A549 (cell line): ENCODE measurements around the gene CDH5. TPM values are rescaled to one million over a fixed set of nuclear protein-coding genes. Genes with fewer than 3 reads are reported as not detected.

Experiments
- ATAC-seq, 2 experiments: fragments of 200-7000 bp in 1 of 2; fragments of >200 bp in 1 of 2; cut with Nextera tagmentation in 1 of 2; cut with Tn5 transposase in 1 of 2; 3 replicates each; pipeline versions ENCODE4 v1.8.0 to v1.9.1; 2018 to 2020; ENCODE audit warnings: mild to moderate bottlenecking in 1 of 2, moderate library complexity in 1 of 2
- CTCF ChIA-PET: fragments of 300-600 bp; sonication (Branson Sonifier 250); formaldehyde crosslinking; extraction: SDS; loops from one replicate; lab custom pipeline; 2021; ENCODE audit warnings: antibody characterized with exemption, inconsistent platforms; lab: Yijun Ruan, JAX
- POLR2A ChIA-PET: fragments of 350-600 bp; formaldehyde crosslinking; extraction: SDS; loops from one replicate; lab custom pipeline; 2021; ENCODE audit warnings: antibody characterized with exemption, inconsistent platforms; lab: Yijun Ruan, JAX
- DNase-seq, 2 experiments: peaks; one replicate each; pipeline versions ENCODE4 v3.0.0 to v3.0.0-alpha.2; 2011 to 2016; ENCODE audit warnings: low read depth in 1 of 2, low spot score in 1 of 2
- FAIRE-seq: peaks from 2 replicates; lab custom pipeline; 2011; peaks lifted over from hg19 to GRCh38; lab: Jason Lieb, UNC
- H3K27ac ChIP-seq, 2 experiments: fragments of >200 bp; sonication (Bioruptor Twin); formaldehyde crosslinking; 3 replicates each; pipeline ENCODE4 v1.5.1; 2016 to 2017
- H3K4me1 ChIP-seq: fragments of >200 bp; sonication (Bioruptor Twin); formaldehyde crosslinking; 3 replicates; pipeline ENCODE4 v1.6.1; 2016
- H3K4me2 ChIP-seq: fragments of >200 bp; sonication (Bioruptor Twin); formaldehyde crosslinking; 3 replicates; pipeline ENCODE4 v1.6.1; 2016
- H3K4me3 ChIP-seq: fragments of >200 bp; sonication (Bioruptor Twin); formaldehyde crosslinking; 3 replicates; pipeline ENCODE4 v1.5.1; 2016
- H3K9me3 ChIP-seq: fragments of >200 bp; sonication (Bioruptor Twin); formaldehyde crosslinking; 3 replicates; pipeline ENCODE4 v1.6.1; 2016
- BHLHE40 ChIP-seq: IDR thresholded peaks from 2 replicates; pipeline ENCODE4 v1.6.1; 2012; ENCODE audit warnings: low read depth, low read length, inconsistent platforms
- CTCF ChIP-seq: fragments of >200 bp; sonication (Bioruptor Twin); formaldehyde crosslinking; IDR thresholded peaks from 3 replicates; pipeline ENCODE4 v1.5.1; 2016
- E2F6 ChIP-seq: IDR thresholded peaks from 2 replicates; pipeline ENCODE4 v1.6.1; 2012; ENCODE audit warnings: low read depth, borderline replicate concordance
- EHF ChIP-seq: fragments of 250-450 bp; sonication (Bioruptor Pico); IDR thresholded peaks from 2 replicates; pipeline ENCODE4 v1.5.0; 2020; ENCODE audit warnings: mild to moderate bottlenecking
- EHMT2 ChIP-seq: fragments of 200-600 bp; sonication (generic); IDR thresholded peaks from 2 replicates; pipeline ENCODE4 v1.6.1; 2016; ENCODE audit warnings: antibody characterized with exemption, low read depth, mild to moderate bottlenecking, moderate library complexity
- ELK1 ChIP-seq: fragments of 150-350 bp; IDR thresholded peaks from 2 replicates; pipeline ENCODE4 v1.6.1; 2014; ENCODE audit warnings: low read depth, mild to moderate bottlenecking, low read length
- ESRRA ChIP-seq: fragments of 150-350 bp; IDR thresholded peaks from 2 replicates; pipeline ENCODE4 v1.6.1; 2014; ENCODE audit warnings: mild to moderate bottlenecking, low read length, borderline replicate concordance
- FOSL2 ChIP-seq, 2 experiments: fragments of 450-650 bp in 1 of 2; fragments of >200 bp in 1 of 2; sonication (Bioruptor Twin) in 1 of 2; formaldehyde crosslinking; IDR thresholded peaks; 2 replicates each; pipeline versions ENCODE4 v1.5.0 to v1.6.1; 2016 to 2020; ENCODE audit warnings: mild to moderate bottlenecking in 1 of 2, moderate library complexity in 1 of 2
- GATA3 ChIP-seq: IDR thresholded peaks from 2 replicates; pipeline ENCODE4 v1.6.1; 2012; ENCODE audit warnings: borderline replicate concordance
- HDAC2 ChIP-seq: fragments of 200-600 bp; sonication (generic); IDR thresholded peaks from 2 replicates; pipeline ENCODE4 v1.6.1; 2016
- HMGXB4 ChIP-seq: fragments of 250-450 bp; sonication (Bioruptor Pico); IDR thresholded peaks from 2 replicates; pipeline ENCODE4 v1.5.0; 2021; ENCODE audit warnings: mild to moderate bottlenecking, moderate library complexity, borderline replicate concordance
- JUNB ChIP-seq: fragments of >200 bp; sonication (Bioruptor Twin); formaldehyde crosslinking; IDR thresholded peaks from 2 replicates; pipeline ENCODE4 v1.6.1; 2016
- KDM1A ChIP-seq: fragments of 200-600 bp; sonication (generic); IDR thresholded peaks from 2 replicates; pipeline ENCODE4 v1.6.1; 2016; ENCODE audit warnings: low read depth, mild to moderate bottlenecking
- MAFK ChIP-seq: fragments of 450-650 bp; IDR thresholded peaks from 2 replicates; pipeline ENCODE4 v1.6.1; 2014; ENCODE audit not compliant: partially characterized antibody
- MYC ChIP-seq: IDR thresholded peaks from 2 replicates; pipeline ENCODE4 v1.6.1; 2012; ENCODE audit warnings: mild to moderate bottlenecking, inconsistent platforms, low read length, improper control_type of control experiment, borderline replicate concordance
- NPAS2 ChIP-seq: fragments of 250-450 bp; sonication (Bioruptor Pico); IDR thresholded peaks from 2 replicates; pipeline ENCODE4 v1.8.0; 2022; ENCODE audit warnings: mild to moderate bottlenecking, moderate library complexity, borderline replicate concordance
- POLR2A ChIP-seq: IDR thresholded peaks from 2 replicates; pipeline ENCODE4 v1.6.1; 2012; ENCODE audit warnings: mild to moderate bottlenecking, low read length
- REST ChIP-seq: fragments of 200-600 bp; sonication (generic); IDR thresholded peaks from 2 replicates; pipeline ENCODE4 v1.6.1; 2016; ENCODE audit warnings: antibody characterized with exemption, mild to moderate bottlenecking, moderate library complexity
- TP53 ChIP-seq: fragments of 250-450 bp; sonication (Bioruptor Pico); IDR thresholded peaks from 2 replicates; pipeline ENCODE4 v1.5.0; 2021; ENCODE audit warnings: mild to moderate bottlenecking, moderate library complexity
- USF2 ChIP-seq: fragments of 450-650 bp; IDR thresholded peaks from 2 replicates; pipeline ENCODE4 v1.6.1; 2014; ENCODE audit warnings: antibody characterized with exemption
- WGBS: methylation state at CpG from one replicate; pipeline ENCODE4 v1.1.6; 2017; ENCODE audit errors: missing lambda C conversion rate; 5-methylcytosine and 5-hydroxymethylcytosine counted together
- polyA minus RNA-seq: library from RNA; depleted of rRNA, polyadenylated mRNA; stranded (reverse); fragments of >200 nt; gene quantifications from 2 replicates; pipeline ENCODE4 v1.2.3, GENCODE V29; 2011; rRNA and poly(A)+ RNA removed
- polyA plus RNA-seq, 4 experiments: library from polyadenylated mRNA; depleted of rRNA in 3 of 4; stranded (reverse); fragments of >200 nt; fragmentation: RNase III in 1 of 4; extraction: RNeasy Plus Mini Kit Qiagen cat#74134 plus additional on column Dnase treatment in 1 of 4; gene quantifications; 2 replicates in 3 of 4; 3 replicates in 1 of 4; pipeline ENCODE4 v1.2.3, GENCODE V29; 2011 to 2017

The CDH5 gene
- polyA plus RNA-seq (2011; rRNA removed): 0.01 and 0.20 TPM in 2 replicates
- polyA plus RNA-seq (2012; cell fraction: cytosol; rRNA removed): 0.03 and 0.04 TPM in 2 replicates
- 0.16 and 0.28 TPM in 2 replicates for polyA plus RNA-seq (2012; cell fraction: nucleus; rRNA removed)
- polyA plus RNA-seq (2017; fragmentation: RNase III; extraction: RNeasy Plus Mini Kit Qiagen cat#74134 plus additional on column Dnase treatment): 0.05 TPM in 1 of 3 replicates, not detected in the others
- 0.25 TPM in 1 of 2 replicates, not detected in the other for polyA minus RNA-seq

GRCh38 chr16:66366433-66367299 is at the start of gene CDH5:
CDH5 (plus strand) TSS chr16:66366691; CDS start chr16:66379338, 12,647 bp downstream.
- POLR2A ChIA-PET: no interaction called here

GRCh38 chr16:66318505-66318904 is 48.0 kb upstream of the CDH5 start:
- Histone ChIP-seq H3K4me1 (0 out of 3 replicates have a peak, but pooled peaks cover 2% of the 10 kb centered on the region), H3K27ac (no peak overlapping the region), H3K4me2 (no peak overlapping the region), H3K4me3 (no peak overlapping the region), H3K9me3 (no peaks in the 10 kb centered on the region)
- FAIRE-seq (no peak), ATAC-seq (no peak), DNase-seq (no peak)
- POLR2A ChIA-PET: no interaction called here
- WGBS: 16% methylated on average over 1 of the region's 1 CpG
- CTCF ChIA-PET: interaction anchor here (1.0 to 3.0 kb wide), 5 partner anchors 13 to 42 kb away, joined by 3 to 20 read pairs (median 7); no protein-coding TSS in a partner anchor
- TF ChIP-seq ESRRA: no peak
- no peak for TF ChIP-seq POLR2A
- TF ChIP-seq HDAC2: no peak
- no peak for TF ChIP-seq JUNB
- no peak for TF ChIP-seq CTCF
- TF ChIP-seq REST: no peak
- TF ChIP-seq E2F6: no peak
- TF ChIP-seq FOSL2 (IDR thresholded peaks at IDR 0.05): no peak
- TF ChIP-seq FOSL2 (CRISPR knock-in tag; IDR thresholded peaks at IDR 0.05): no peak
- TF ChIP-seq BHLHE40: no peak
- no peak for TF ChIP-seq USF2
- no peak for TF ChIP-seq ELK1
- TF ChIP-seq HMGXB4 (CRISPR knock-in tag): no peak
- no peak for TF ChIP-seq NPAS2 (CRISPR knock-in tag)
- TF ChIP-seq EHF (CRISPR knock-in tag): no peak
- TF ChIP-seq MYC: no peak
- no peak for TF ChIP-seq EHMT2
- no peak for TF ChIP-seq MAFK
- no peak for TF ChIP-seq TP53 (CRISPR knock-in tag)
- no peak for TF ChIP-seq GATA3

More at GRCh38 chr16:66366433-66367299, at the start of gene CDH5:
- Histone ChIP-seq H3K4me2 (peak within 1 kb of the TSS; percentile 49; the same call in 1 of the 3 replicates), H3K27ac (peak within 1 kb of the TSS in 1 of 2 experiments; percentile 73; a peak in 1 of 6 replicates), H3K4me3 (no peak within 1 kb of the TSS), H3K9me3 (no peaks in the 10 kb centered on the region), H3K4me1 (peaks cover 18% of the 10 kb centered on the region)
- WGBS: 83% methylated on average over 23 of the region's 25 CpGs
- FAIRE-seq: no peak
- CTCF ChIA-PET: interaction anchor here (1.1 to 7.6 kb wide), 3 partner anchors 9 to 34 kb away, joined by 4 to 90 read pairs (median 7); no protein-coding TSS in a partner anchor
- TF ChIP-seq KDM1A (peak; percentile 41; the same call in 1 of the 2 replicates), HDAC2 (no peak)
- ATAC-seq: no peak
- no peak for DNase-seq
